ENCODE measurements around the gene FOXP1. TPM values are rescaled to one million over a fixed set of nuclear protein-coding genes. Genes with fewer than 3 reads are reported as not detected.

FOXP1 gene
- total and polyA plus RNA-seq, 9 of the 15 experiments (the other 6 are each of a cell fraction or from before 2014, with no cell fraction given), result 7.7 to 34.5 (median 13.7) TPM

- WGBS (ENCODE audit: insufficient coverage, low coverage, missing lambda C conversion rate), result 79% methylated on average over 2 of the region's 5 CpGs
- H3K27me3 ChIP-seq (ENCODE audit: control insufficient read depth in 2 of 2, insufficient read depth in 2 of 2, low read length in 2 of 2), result no peaks in the 10 kb centered on the region
- no peaks in the 10 kb centered on the region for H3K9me1 ChIP-seq (ENCODE audit: control insufficient read depth, insufficient read depth, low read length)
- FAIRE-seq (no peak), DNase-seq (ENCODE audit: extremely low read depth in 1 of 4, low spot score in 3 of 4) (no peak), ATAC-seq (no peak)
- H3K79me2 ChIP-seq (ENCODE audit: control insufficient read depth, insufficient read depth, low read length), result no peaks in the 10 kb centered on the region
- BruUV-seq (replicated peaks), result no TSS peak
- ChIA-PET CTCF (ENCODE audit: low intra/inter-chr PET ratio) (no interaction called here), POLR2A (no interaction called here)
- intact Hi-C loops (cut with micrococcal nuclease) (no loop called here), in situ Hi-C loops (cut with MboI) (no loop called here)
- TF ChIP-seq E2F5 (CRISPR knock-in tag; IDR thresholded peaks at IDR 0.05) (no peak), ZBTB40 (IDR thresholded peaks at IDR 0.05) (peak; percentile 81), ZBTB40 (CRISPR knock-in tag; IDR thresholded peaks at IDR 0.05) (peak; percentile 88), ZNF384 (IDR thresholded peaks at IDR 0.05; ENCODE audit: low read depth, low read length) (peak; percentile 80)
- no peak overlapping the region for H3K4me2 ChIP-seq (ENCODE audit: insufficient read depth, low read length)
- H3K4me3 ChIP-seq, result no peak overlapping the region
- no peaks in the 10 kb centered on the region for H4K20me1 ChIP-seq (replicated peaks; ENCODE audit: control insufficient read depth, insufficient read depth, low read length)
- H3K4me1 ChIP-seq (replicated peaks in 1 of 2; ENCODE audit: control insufficient read depth in 2 of 2, insufficient read depth in 2 of 2, low read length in 2 of 2), result no peaks in the 10 kb centered on the region; a peak in 1 of 5 replicates
- no peak overlapping the region for H3K9ac ChIP-seq (ENCODE audit: insufficient read depth in 1 of 2, low read depth in 2 of 2, low read length in 2 of 2)
- no peak overlapping the region for H3K27ac ChIP-seq (ENCODE audit: extremely low read depth, low read depth, low read length)
- H3K9me3 ChIP-seq (replicated peaks; ENCODE audit: control insufficient read depth, insufficient read depth, low read depth, low read length), result no peaks in the 10 kb centered on the region
- H3K36me3 ChIP-seq (ENCODE audit: control insufficient read depth, insufficient read depth, low read length), result no peaks in the 10 kb centered on the region
- H2AFZ ChIP-seq (ENCODE audit: low read depth, low read length), result no peak overlapping the region
Observed at GRCh38 chr3:71345429-71346040, 238.0 kb downstream of the FOXP1 start.
